ENCODE measurements around the gene SLC35B3.

Gene SLC35B3

DNA sequence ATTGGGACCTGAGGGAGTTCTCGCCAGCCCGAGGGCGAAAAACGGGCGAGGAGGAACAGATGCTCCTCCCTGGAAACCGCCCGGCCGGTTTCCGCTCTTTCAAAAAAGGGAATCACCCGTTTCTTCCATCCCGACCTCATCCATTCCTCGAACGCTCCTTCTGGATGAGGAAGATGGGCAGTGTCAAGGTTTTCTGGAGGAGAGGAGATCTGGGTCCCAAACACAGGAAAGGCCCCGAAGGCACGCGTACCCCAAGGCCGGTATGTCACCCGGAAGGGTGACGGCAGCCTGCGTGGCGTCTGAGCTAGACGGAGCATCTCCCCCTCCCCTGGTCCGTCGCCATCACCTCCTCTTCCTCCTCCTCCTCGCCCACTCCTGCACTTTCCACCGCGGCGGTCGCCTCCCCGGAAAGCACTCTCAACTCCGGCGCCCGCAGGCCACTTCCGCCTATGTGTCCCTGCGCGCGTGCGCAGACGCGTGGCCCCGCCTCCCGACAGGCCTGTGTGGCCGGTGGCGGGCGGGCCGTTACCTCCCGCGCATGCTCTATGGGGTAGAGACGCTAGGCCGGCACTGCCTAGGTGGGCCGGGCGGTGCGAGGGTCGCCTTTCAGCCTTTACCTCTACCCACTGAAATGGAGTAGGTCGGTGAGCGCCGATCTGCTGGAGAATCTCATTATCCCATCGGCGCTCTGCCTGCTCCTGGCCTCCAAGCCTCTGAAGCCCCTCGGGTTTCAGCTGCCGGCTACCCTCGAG, at the start of gene SLC35B3:
SLC35B3 (minus strand) TSS at position 453 of the 752 bp plus-strand sequence.
- peak within 1 kb of the TSS; percentile 87 for H3K4me3 ChIP-seq (ENCODE audit: control insufficient read depth, low read depth, low read length)
- TF ChIP-seq, protein P1, sequence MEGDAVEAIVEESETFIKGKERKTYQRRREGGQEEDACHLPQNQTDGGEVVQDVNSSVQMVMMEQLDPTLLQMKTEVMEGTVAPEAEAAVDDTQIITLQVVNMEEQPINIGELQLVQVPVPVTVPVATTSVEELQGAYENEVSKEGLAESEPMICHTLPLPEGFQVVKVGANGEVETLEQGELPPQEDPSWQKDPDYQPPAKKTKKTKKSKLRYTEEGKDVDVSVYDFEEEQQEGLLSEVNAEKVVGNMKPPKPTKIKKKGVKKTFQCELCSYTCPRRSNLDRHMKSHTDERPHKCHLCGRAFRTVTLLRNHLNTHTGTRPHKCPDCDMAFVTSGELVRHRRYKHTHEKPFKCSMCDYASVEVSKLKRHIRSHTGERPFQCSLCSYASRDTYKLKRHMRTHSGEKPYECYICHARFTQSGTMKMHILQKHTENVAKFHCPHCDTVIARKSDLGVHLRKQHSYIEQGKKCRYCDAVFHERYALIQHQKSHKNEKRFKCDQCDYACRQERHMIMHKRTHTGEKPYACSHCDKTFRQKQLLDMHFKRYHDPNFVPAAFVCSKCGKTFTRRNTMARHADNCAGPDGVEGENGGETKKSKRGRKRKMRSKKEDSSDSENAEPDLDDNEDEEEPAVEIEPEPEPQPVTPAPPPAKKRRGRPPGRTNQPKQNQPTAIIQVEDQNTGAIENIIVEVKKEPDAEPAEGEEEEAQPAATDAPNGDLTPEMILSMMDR (conservative IDR thresholded peaks at IDR 0.05; ENCODE audit: control insufficient read depth, insufficient read depth, low read depth, low read length), result no peak
- peak; percentile 87 for DNase-seq (ENCODE audit: low read depth)

DNA sequence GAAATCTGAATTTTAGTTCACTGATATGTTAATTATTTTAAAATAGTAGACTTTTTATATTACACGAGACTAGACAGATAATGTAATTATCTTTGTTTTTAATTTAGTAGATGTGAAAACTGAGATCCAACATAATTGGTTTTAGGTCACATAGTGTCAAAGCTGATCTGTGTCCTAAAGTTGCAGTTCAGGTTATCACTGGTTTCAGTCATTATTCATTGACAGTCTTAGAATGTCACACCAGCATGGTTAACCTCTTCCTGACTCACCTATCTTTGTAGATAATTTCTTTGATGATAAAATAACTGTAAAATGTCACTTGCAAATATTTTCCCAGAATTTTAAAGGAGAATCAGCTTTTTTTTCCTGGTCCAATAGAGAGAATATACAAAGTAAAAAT, 48.3 kb upstream of the SLC35B3 start:
- H3K4me3 ChIP-seq (ENCODE audit: control insufficient read depth, low read depth, low read length), result no peak overlapping the region
- TF ChIP-seq, protein P1 (conservative IDR thresholded peaks at IDR 0.05; ENCODE audit: control insufficient read depth, insufficient read depth, low read depth, low read length), result no peak
- DNase-seq (ENCODE audit: low read depth), result no peak

DNA sequence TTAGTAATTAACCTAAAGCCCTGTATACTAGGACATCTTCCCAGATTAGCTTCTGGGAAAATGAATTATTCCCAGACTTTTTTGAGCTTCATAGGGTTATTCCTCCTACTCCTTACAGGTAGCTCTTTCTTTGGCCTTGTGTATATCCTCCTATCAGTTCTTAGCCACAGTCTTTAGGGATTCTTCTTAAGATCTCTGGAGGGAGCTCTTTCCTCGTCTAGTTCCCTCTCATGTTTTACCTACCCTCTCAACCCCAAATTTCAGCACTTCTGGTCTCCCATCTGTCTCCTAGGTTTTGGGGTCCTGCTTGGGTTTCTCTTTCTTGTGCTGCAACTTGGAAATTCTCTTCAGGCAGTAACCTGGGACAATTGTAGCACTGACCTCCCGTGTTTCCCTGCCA, 46.4 kb upstream of the SLC35B3 start:
- TF ChIP-seq, protein P1 (conservative IDR thresholded peaks at IDR 0.05; ENCODE audit: control insufficient read depth, insufficient read depth, low read depth, low read length), result peak; percentile 43
- DNase-seq (ENCODE audit: low read depth), result peak; percentile 18
- no peak overlapping the region for H3K4me3 ChIP-seq (ENCODE audit: control insufficient read depth, low read depth, low read length)

DNA sequence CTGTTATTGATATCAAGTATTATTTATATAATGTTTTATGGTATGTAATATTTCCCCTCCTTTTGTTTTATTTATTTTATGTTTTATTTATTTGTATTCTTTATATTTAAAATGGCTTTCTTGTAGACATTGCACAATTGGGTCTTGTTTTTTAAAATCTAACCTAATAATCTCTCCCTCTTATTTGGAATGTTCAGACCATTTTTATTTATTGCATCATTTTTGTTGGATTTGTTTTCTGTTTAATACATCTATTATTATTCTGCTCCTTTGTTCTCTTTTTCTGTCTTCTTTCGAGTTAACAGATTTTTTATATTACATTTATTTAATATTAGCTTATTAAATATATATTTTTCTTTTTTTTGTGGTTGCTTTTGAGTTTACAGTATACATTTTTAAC, 43.1 kb upstream of the SLC35B3 start:
- H3K4me3 ChIP-seq (ENCODE audit: control insufficient read depth, low read depth, low read length), result no peak overlapping the region
- DNase-seq (ENCODE audit: low read depth), result no peak
- TF ChIP-seq, protein P1 (conservative IDR thresholded peaks at IDR 0.05; ENCODE audit: control insufficient read depth, insufficient read depth, low read depth, low read length), result no peak

DNA sequence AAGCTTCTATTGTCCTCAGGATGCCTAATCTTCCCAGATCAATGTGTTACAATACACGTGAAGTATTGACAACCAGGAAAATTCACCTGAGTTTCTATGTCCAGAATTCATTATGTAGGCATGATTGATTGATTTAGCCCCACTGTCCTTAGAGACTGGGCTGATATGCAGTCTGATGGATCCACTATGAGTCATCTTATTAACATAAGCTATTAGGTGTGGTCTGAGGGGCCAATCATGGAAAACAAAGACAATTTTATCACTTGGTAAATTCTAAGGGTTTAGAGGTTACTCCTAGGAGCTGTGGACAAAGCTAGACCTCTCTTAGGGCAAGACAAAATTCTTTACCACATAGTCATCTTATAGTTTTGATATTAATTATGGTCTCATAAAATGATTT, 41.3 kb upstream of the SLC35B3 start:
- H3K4me3 ChIP-seq (ENCODE audit: control insufficient read depth, low read depth, low read length), result no peak overlapping the region
- TF ChIP-seq, protein P1 (conservative IDR thresholded peaks at IDR 0.05; ENCODE audit: control insufficient read depth, insufficient read depth, low read depth, low read length), result no peak
- no peak for DNase-seq (ENCODE audit: low read depth)

DNA sequence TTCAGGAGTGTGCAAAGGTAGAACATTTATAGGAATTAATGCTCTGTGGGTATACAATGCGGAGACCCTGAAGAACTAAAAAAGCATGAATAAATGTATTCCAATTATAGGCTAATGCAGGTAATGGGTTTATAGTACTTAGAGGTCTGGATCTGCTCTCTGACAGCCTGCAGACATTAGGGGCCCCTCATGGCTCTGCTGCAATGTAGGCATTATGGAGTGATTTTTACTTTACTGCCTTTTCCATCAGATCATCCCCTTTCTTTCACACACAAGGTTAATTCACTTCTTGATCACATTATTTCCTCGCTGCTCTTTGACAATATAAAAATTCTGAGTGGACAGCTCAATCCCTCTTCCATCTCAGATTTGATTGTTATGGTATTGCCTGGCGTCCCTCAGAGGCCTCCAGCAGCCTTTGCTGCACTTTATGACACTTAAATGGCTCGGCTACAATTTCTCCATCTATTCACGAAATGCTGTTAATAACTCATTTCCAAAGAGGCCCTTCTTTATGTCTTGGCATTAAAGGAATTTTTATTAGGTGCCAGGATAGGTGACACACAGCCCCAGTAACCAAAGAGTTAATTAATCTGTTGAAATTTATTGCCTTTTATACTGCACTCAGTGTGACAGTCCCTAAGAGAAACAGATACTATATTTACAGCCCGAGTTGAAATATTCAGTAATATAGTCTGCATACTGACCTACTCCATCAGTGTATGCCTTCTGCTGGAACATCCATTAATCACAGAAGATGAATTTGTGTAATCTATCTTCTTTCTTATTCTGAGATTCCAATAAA, 33.4 kb upstream of the SLC35B3 start:
- no peak overlapping the region for H3K4me3 ChIP-seq (ENCODE audit: control insufficient read depth, low read depth, low read length)
- DNase-seq (ENCODE audit: low read depth), result no peak
- TF ChIP-seq, protein P1 (conservative IDR thresholded peaks at IDR 0.05; ENCODE audit: control insufficient read depth, insufficient read depth, low read depth, low read length), result no peak

Measured in fibroblast of mammary gland (primary cell).